ENCODE data around the gene DNAJC30.
A peak's percentile ranks its signal among the peaks of the same experiment; 100 is the strongest.
"Not testable (repeated sequence)": the region's sequence is repeated elsewhere in the genome, so short reads cannot be mapped to it uniquely, and the experiment has no call there.

DNAJC30 gene

DNA sequence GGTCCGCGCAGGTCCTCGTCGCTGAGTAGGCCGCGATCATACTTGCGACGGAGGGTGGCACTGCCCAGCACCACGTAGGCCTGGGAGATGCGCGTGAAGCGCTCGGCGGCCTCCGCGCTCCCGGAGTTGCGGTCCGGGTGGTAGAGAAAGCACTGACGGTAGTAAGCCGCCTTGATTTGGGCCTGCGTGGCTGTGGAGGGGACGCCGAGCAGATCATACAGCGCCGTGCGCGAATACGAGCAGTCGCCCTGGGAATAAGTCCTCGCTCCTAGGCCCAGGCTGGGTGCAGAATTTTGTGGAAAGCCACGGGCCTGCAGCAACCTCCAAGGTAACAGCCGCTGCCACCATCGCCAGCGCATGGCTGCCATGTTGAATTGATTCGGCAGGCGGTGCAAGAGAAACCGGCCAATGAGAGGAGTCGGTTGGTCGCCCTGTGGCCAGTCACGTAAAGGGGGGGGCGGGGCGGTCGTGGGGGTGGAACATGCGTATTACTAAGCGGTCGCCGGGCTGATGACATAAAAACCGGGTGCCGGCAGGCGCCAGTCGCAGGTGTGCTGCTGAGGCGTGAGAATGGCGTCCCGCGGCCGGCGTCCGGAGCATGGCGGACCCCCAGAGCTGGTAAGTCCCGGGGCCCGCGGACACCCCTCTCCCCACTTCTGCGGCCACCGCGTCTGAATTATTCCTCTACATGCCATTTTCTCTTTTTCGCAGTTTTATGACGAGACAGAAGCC is at the start of gene DNAJC30, which contains the start of gene BUD23:
Gene DNAJC30 (minus strand): TSS at position 398 of the 732 bp plus-strand sequence. CDS start 30 bp downstream, at position 368.
Gene BUD23 (plus strand): TSS at position 542 of the 732 bp plus-strand sequence. CDS start 29 bp downstream, at position 571.
- peak; percentile 96 for DNase-seq (ENCODE audit: low spot score)

- DNase-seq (ENCODE audit: low spot score) = no peak
Measured at GRCh38 chr7:73732397-73732796, 49.1 kb upstream of the DNAJC30 start.

- no peak for DNase-seq (ENCODE audit: low spot score)
Measured at GRCh38 chr7:73730485-73730884, 47.2 kb upstream of the DNAJC30 start.

DNA sequence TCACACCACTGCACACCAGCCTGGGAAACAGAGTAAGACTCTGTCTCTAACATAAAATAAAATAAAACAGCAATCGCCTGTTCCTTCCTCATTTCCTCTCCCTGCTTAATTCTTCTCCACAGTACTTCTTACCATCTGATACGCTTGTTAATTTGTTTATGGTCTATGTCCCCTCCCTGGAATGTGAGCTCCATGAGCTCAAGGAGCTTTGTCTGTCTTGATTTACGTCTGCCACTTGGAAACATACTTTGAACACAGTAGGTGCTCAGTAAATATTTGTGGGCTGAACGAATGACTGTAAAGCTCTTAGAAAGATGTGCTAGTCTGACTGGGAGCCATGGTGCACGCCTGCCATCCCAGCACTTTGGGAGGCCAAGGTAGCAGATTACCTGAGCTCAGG is 45.3 kb upstream of the DNAJC30 start:
- DNase-seq (ENCODE audit: low spot score) = no peak

DNA sequence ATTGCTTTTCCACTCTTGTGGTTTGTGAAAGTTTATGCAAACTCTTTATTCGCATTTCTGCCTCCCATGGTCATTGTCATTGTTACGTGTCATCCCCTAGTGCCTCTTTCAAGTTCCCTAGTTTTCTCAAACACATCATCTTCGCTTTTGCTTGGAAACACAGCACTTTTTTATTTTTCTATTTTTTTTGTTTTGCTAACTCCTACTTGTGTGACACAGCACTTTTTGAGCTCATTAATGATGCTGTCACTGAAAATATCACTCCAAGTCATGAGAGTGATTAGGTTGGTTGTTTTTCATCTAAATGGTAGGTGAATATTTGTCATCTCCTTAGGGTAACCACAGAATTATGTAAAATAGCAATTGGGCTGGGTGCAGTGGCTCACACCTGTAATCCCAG is 44.7 kb upstream of the DNAJC30 start:
- no peak for DNase-seq (ENCODE audit: low spot score)

DNA sequence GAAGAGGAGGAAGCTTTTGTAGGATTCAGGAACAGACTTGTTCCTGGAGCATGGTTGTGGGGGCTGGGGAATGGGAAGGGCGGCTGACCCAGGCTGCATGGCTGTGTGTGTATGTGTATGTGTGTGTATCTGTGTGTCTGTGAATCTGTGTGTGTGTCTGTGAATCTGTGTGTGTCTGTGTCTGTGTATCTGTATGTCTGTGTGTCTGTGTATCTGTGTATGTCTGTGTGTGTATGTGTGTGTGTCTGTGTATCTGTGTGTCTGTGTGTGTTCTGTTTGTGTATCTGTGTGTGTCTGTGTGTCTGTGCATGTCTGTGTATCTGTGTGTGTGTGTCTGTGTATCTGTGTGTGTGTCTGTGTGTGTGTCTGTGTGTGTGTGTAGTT is 42.8 kb upstream of the DNAJC30 start:
- DNase-seq (ENCODE audit: low spot score) = no peak

- no peak for DNase-seq (ENCODE audit: low spot score)
Measured at GRCh38 chr7:73723813-73724212, 40.6 kb upstream of the DNAJC30 start.

- DNase-seq (ENCODE audit: low spot score) = no peak
Measured at GRCh38 chr7:73722785-73723184, 39.5 kb upstream of the DNAJC30 start.

DNA sequence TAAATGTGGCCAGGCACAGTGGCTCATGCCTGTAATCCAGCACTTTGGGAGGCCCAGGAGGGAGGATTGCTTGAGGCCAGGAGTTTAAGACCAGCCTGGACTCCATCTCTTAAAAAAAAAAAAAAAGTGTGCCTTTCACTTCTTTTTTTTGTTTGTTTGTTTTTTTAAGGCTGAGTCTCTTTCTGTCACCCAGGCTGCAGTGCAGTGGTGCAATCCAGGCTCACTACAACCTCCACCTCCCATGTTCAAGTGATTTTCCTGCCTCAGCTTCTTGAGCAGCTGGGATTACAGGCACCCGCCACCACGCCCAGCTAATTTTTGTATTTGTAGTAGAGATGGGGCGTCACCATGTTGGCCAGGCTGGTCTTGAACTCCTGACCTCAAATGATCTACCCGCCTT is 38.9 kb upstream of the DNAJC30 start:
- not testable (repeated sequence) for DNase-seq (ENCODE audit: low spot score)

- no peak for DNase-seq (ENCODE audit: low spot score)
Measured at GRCh38 chr7:73721377-73721817, 38.1 kb upstream of the DNAJC30 start.

DNA sequence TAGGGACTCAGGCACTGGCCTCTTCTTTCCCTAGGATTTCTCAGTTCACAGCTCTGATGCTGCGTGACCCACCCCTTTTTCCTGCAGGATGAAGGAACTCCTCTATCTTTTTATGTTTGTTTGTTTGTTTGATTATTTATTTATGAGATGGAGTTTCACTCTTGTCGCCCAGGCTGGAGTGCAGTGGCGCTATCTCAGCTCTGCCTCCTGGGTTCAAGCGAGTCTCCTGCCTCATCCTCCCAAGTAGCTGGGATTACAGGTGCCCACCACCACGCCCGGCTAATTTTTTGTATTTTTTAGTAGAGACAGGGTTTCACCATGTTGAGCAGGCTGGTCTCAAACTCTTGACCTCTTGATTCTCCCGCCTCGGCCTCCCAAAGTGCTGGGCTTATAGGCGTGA is 37.2 kb upstream of the DNAJC30 start:
- not testable (repeated sequence) for DNase-seq (ENCODE audit: low spot score)

- DNase-seq (ENCODE audit: low spot score) = no peak
Measured at GRCh38 chr7:73719806-73720169, 36.5 kb upstream of the DNAJC30 start.

DNA sequence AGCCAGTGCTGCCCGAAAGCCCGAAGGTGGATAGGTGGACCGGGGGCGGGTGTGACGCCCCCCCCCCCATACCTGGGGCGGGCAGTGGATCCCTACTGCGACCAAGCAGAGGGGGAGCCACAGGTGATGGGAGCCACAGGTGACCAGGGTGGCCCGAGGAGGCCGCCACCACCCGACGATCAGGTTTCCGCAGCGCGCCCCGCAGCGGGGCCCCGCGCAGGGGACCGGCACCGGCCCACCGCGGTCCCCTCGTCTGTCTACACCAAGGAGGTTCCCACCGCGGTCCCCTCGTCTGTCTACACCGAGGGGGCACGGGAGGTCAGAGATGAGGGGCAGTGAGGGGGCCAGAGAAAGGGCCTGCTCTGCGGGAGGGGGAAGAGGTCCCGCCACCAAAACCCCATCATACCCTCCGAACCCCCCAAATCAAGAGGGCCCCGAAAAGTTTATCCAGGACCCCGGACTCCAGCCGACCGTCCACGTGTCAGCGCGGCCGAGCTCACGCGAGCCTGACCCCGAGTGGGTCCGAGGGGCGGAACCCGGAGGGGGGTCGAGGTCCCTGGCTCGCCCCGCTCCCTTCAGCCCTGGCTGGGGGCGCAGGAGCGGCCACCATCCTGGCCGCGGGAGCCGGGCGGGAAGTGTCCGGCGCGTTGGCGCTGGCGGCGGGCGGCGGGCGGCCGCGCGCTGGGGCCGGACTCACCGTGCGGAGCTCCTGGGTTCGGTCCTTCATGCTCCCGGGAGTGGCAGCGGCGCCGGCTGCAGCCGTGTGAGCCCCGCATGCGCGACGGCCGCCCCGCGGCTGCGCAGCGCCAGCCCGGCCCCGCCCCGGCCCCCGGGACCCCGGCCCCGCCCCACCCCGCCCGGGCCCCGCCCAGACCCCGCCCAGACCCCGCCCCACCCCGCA is 35.9 kb upstream of the DNAJC30 start, which contains the start of gene STX1A:
Gene STX1A (minus strand): TSS at position 765 of the 901 bp plus-strand sequence. CDS start 38 bp downstream, at position 727.
- peak; percentile 85 for DNase-seq (ENCODE audit: low spot score)

- DNase-seq (ENCODE audit: low spot score) = no peak
Measured at GRCh38 chr7:73718438-73718881, 35.2 kb upstream of the DNAJC30 start.

- no peak for DNase-seq (ENCODE audit: low spot score)
Measured at GRCh38 chr7:73717991-73718405, 34.7 kb upstream of the DNAJC30 start.

- DNase-seq (ENCODE audit: low spot score) = no peak
Measured at GRCh38 chr7:73717025-73717807, 34.0 kb upstream of the DNAJC30 start.

GRCh38 chr7:73716318-73716890 is 33.2 kb upstream of the DNAJC30 start:
- no peak for DNase-seq (ENCODE audit: low spot score)

DNA sequence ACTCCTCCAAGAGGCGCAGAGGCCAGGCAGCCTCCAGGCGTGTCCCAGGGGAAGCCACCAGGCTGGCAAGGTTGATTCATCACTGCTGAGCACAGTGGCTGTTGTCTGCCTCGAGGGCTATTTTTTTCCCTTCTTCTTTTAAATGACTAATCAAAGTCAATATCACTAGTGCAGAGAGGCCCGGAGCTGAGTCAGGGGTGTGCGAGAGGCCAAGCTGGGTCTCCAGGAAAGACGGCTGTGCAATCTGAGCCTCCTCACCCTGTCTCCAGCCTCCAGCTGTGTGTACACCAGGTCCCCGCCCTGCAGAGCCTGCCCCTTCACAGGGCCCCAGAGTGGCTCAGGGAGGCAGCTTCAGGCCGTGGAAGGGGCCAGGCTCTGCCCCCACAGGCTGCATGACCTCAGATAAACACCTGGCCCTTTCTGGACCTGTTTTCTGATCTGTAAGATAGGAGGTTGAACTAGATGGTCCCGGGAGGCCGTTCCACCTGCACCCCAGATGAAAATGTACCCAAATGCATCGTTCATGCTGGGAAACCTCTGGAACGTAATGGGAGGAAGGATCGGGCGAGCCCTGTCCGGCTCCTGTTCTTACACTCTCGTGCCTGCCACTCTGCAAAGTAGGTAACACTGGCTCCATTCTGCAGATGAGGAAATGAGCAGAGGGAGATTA is 32.5 kb upstream of the DNAJC30 start:
- peak; percentile 97 for DNase-seq (ENCODE audit: low spot score)

DNA sequence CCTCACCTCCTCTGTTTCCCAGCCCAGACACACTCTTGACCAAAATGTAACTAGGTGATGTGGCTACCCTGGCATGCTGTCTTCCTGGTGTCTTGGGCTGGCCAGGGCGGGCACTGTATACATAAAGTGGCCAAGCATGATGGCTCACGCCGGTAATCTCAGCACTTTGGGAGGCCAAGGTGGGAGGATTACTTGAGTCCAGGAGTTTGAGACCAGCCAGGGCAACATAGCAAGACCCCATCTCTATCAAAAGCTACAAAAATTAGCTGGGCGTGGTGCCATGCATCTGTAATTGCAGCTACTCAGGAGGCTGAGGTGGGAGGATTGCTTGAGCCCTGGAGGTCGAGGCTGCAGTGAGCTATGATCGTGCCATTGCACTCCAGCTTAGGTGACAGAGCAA is 30.1 kb upstream of the DNAJC30 start:
- not testable (repeated sequence) for DNase-seq (ENCODE audit: low spot score)

DNA sequence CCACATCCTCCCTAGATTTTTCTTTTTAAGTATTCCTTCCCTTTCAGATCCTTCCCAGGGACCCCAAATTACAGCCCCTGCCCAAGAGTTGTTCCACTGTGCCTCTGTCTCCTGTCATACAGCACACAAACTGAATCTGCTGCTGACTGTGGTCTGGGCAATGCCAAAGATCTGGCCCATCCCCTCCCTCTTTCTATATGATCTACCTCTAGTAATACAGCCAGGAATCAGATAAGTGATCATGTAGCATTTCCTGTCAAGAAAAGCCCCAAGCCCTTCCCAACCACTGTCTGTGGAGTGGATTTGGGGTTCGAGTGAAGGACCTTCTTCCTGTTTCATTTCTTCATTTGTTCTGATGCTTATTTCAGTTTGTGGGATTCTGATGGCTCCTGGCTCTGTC is 29.5 kb upstream of the DNAJC30 start:
- DNase-seq (ENCODE audit: low spot score) = no peak

DNA sequence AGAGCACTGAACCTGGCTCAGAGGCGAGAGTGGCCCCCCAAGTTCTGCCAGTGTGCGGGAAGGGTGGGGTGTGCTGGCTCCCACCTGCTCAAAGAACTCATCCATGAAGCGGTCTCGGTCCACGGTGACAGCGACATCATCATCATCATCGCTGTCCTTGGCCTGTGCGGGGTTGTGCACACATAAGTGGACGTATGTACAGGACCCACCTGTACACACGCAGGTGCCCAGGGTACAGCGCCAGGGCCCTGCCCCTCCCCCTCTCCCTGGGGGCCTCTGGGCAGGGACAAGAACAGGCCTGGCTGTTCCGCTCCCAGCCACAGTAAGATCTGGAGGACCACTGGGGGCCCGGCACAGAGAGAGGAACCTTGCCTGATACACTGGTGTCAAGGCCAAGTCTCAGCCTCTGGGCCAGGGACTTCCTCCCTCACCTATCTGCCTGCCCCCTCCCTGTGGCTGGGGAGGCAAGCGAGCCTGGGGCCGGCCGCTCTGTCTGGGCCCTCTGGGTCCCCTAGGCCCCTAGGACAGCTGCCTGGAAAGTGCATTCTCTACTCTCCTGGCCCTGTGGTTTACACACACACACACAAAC is 25.8 kb upstream of the DNAJC30 start:
- no peak for DNase-seq (ENCODE audit: low spot score)

All from COLO829 (cell line).